DND-41 (cell line): ENCODE measurements around the gene PLCB4.

Experiments used
- CTCF ChIP-seq: IDR thresholded peaks from 2 replicates; pipeline ENCODE4 v1.5.1; 2012; ENCODE audit warnings: borderline replicate concordance, low read length, moderate library complexity, mild to moderate bottlenecking; ENCODE audit not compliant: poor library complexity, severe bottlenecking; ENCODE audit errors: extremely low read depth
- EZH2 ChIP-seq: IDR thresholded peaks from 3 replicates; pipeline ENCODE4 v1.6.1; 2012; ENCODE audit warnings: borderline replicate concordance, low read depth, mild to moderate bottlenecking, moderate library complexity, low read length, inconsistent platforms; ENCODE audit not compliant: severe bottlenecking

GRCh38 chr20:9441948-9442347 is 373.1 kb downstream of the PLCB4 start:
- TF ChIP-seq CTCF (no peak), EZH2 (no peak)
